Osteoblast (primary cell): Measurements from ENCODE around the gene CHST11. TPM values are rescaled to one million over a fixed set of nuclear protein-coding genes. Genes with fewer than 3 reads are reported as not detected.

Source experiments
- DNase-seq: peaks from one replicate; pipeline ENCODE4 v3.0.0; 2011; ENCODE audit warnings: low spot score, mixed read lengths; ENCODE audit not compliant: insufficient read length; ENCODE audit errors: missing footprints
- H2AFZ ChIP-seq: 2 replicates; pipeline ENCODE4 v1.6.0; 2011; ENCODE audit warnings: mild to moderate bottlenecking, low read length
- H3K27ac ChIP-seq: 2 replicates; pipeline ENCODE4 v1.5.1; 2011; ENCODE audit warnings: mild to moderate bottlenecking, low read depth, low read length, moderate library complexity
- H3K27me3 ChIP-seq: 2 replicates; pipeline ENCODE4 v1.6.0; 2012; ENCODE audit warnings: mild to moderate bottlenecking, control low read depth, inconsistent platforms, low read length, moderate library complexity; ENCODE audit not compliant: insufficient read depth
- H3K36me3 ChIP-seq: 2 replicates; pipeline ENCODE4 v1.5.1; 2011; ENCODE audit warnings: mild to moderate bottlenecking, low read length, control low read depth, moderate library complexity; ENCODE audit not compliant: insufficient read depth
- H3K4me1 ChIP-seq: 2 replicates; pipeline ENCODE4 v1.5.1; 2011; ENCODE audit warnings: mild to moderate bottlenecking, low read length, control low read depth, moderate library complexity; ENCODE audit not compliant: insufficient read depth
- H3K4me2 ChIP-seq: 2 replicates; pipeline ENCODE4 v1.6.0; 2011; ENCODE audit warnings: mild to moderate bottlenecking, low read length; ENCODE audit not compliant: insufficient read depth
- H3K4me3 ChIP-seq: fragments of 200-600 bp; sonication (generic); 3 replicates; pipeline ENCODE4 v1.5.1; 2012; ENCODE audit warnings: mild to moderate bottlenecking, low read length, inconsistent platforms; ENCODE audit not compliant: insufficient read depth
- H3K79me2 ChIP-seq: 2 replicates; pipeline ENCODE4 v1.6.0; 2012; ENCODE audit warnings: mild to moderate bottlenecking, low read length, control low read depth, inconsistent platforms; ENCODE audit not compliant: insufficient read depth
- H3K9me3 ChIP-seq: 2 replicates; pipeline ENCODE4 v1.5.1; 2011; ENCODE audit warnings: low read depth, low read length, control low read depth
- H4K20me1 ChIP-seq: 2 replicates; pipeline ENCODE4 v1.6.0; 2012; ENCODE audit warnings: mild to moderate bottlenecking, low read length, control low read depth; ENCODE audit not compliant: insufficient read depth
- total RNA-seq: library from RNA; depleted of rRNA; stranded (reverse); fragments of >200 nt; gene quantifications from 2 replicates; pipeline ENCODE4 v1.2.3, GENCODE V29; 2012
- TF ChIP-seq, protein P1 (sequence below): IDR thresholded peaks from 2 replicates; pipeline ENCODE4 v1.5.1; 2011; ENCODE audit warnings: mild to moderate bottlenecking, low read depth, low read length, moderate library complexity; ENCODE audit errors: extremely low read depth

The CHST11 gene
- total RNA-seq, 1 donor, result 24.6 TPM

DNA sequence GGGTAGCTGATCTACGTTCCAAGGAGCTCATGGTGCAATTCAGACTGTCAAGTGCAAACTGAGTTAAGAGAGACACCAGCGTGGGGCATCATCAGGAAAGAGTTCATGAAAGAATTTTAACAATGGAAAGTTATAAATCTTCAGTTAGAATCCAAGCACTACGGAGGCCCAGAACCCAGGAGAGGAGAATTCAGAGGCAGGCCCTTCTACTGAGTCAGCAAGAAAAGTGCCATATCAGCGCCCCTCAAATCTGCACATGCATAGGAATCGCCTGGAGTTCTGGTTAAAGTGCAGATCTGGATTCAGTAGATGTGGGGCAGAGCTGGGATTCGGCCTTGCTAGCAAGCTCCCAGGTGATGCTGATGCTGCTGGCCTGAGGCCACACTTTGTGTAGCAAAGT, 45.9 kb downstream of the CHST11 start:
- peaks cover 40% of the 10 kb centered on the region for H3K79me2 ChIP-seq
- DNase-seq, result peak; percentile 48
- H3K4me3 ChIP-seq, result no peak overlapping the region
- peaks cover 24% of the 10 kb centered on the region for H4K20me1 ChIP-seq
- TF ChIP-seq, protein P1, sequence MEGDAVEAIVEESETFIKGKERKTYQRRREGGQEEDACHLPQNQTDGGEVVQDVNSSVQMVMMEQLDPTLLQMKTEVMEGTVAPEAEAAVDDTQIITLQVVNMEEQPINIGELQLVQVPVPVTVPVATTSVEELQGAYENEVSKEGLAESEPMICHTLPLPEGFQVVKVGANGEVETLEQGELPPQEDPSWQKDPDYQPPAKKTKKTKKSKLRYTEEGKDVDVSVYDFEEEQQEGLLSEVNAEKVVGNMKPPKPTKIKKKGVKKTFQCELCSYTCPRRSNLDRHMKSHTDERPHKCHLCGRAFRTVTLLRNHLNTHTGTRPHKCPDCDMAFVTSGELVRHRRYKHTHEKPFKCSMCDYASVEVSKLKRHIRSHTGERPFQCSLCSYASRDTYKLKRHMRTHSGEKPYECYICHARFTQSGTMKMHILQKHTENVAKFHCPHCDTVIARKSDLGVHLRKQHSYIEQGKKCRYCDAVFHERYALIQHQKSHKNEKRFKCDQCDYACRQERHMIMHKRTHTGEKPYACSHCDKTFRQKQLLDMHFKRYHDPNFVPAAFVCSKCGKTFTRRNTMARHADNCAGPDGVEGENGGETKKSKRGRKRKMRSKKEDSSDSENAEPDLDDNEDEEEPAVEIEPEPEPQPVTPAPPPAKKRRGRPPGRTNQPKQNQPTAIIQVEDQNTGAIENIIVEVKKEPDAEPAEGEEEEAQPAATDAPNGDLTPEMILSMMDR, result no peak
- no peaks in the 10 kb centered on the region for H3K9me3 ChIP-seq
- H3K27me3 ChIP-seq, result no peaks in the 10 kb centered on the region
- peaks cover 13% of the 10 kb centered on the region for H3K4me1 ChIP-seq
- no peaks in the 10 kb centered on the region for H3K36me3 ChIP-seq
- H2AFZ ChIP-seq, result no peak overlapping the region
- H3K27ac ChIP-seq, result no peak overlapping the region
- H3K4me2 ChIP-seq, result no peak overlapping the region

DNA sequence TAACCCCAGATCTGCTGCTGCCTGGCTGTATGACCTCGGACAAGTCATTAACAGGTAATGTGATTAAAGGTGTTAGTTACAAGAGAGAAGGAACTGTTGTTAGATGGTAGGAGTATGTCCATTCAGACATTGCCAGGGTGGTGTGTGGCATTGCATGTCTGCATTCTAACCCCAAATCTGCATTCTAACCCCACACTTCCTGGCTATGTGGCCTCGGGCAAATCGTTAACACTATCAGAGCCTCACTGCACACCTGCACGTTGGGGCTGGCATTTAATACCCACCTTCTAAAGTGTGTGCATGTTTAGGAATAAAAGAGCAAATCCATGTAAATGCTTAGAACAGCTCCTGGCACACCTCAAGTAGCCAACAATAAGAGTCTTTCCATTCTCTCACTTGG, 46.4 kb downstream of the CHST11 start:
- Histone ChIP-seq H3K9me3 (no peaks in the 10 kb centered on the region), H3K4me1 (peaks cover 12% of the 10 kb centered on the region), H3K79me2 (peaks cover 44% of the 10 kb centered on the region), H2AFZ (no peak overlapping the region), H3K27me3 (no peaks in the 10 kb centered on the region), H3K27ac (no peak overlapping the region), H3K36me3 (no peaks in the 10 kb centered on the region), H3K4me2 (no peak overlapping the region), H4K20me1 (peaks cover 26% of the 10 kb centered on the region), H3K4me3 (no peak overlapping the region)
- TF ChIP-seq, protein P1, result no peak
- DNase-seq, result peak; percentile 44

DNA sequence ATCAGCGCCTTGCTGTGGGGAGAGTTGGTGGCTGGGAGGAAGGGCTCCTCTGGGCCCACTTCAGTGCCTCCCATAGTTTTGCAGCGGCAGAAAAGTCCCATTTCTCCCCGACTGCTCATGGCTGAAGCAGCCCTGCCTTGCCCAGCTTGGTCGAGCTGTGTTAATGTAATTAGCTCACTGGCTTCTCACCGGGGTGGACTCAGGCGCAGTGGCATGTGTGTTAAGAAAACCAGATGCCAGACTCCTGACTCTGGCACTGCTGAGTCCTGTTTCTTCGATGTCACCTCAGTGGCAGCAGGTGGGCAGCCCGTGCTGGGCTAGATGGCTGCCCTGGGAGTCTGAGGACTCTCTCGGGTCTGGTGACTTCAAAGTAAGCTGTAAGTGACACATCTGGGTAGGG, 47.4 kb downstream of the CHST11 start:
- Histone ChIP-seq H3K27me3 (no peaks in the 10 kb centered on the region), H3K9me3 (no peaks in the 10 kb centered on the region), H3K36me3 (no peaks in the 10 kb centered on the region), H3K4me3 (no peak overlapping the region), H3K4me2 (no peak overlapping the region), H3K27ac (no peak overlapping the region), H4K20me1 (peaks cover 29% of the 10 kb centered on the region), H3K4me1 (peaks cover 8% of the 10 kb centered on the region), H3K79me2 (peaks cover 40% of the 10 kb centered on the region), H2AFZ (no peak overlapping the region)
- no peak for DNase-seq
- TF ChIP-seq, protein P1, result no peak

DNA sequence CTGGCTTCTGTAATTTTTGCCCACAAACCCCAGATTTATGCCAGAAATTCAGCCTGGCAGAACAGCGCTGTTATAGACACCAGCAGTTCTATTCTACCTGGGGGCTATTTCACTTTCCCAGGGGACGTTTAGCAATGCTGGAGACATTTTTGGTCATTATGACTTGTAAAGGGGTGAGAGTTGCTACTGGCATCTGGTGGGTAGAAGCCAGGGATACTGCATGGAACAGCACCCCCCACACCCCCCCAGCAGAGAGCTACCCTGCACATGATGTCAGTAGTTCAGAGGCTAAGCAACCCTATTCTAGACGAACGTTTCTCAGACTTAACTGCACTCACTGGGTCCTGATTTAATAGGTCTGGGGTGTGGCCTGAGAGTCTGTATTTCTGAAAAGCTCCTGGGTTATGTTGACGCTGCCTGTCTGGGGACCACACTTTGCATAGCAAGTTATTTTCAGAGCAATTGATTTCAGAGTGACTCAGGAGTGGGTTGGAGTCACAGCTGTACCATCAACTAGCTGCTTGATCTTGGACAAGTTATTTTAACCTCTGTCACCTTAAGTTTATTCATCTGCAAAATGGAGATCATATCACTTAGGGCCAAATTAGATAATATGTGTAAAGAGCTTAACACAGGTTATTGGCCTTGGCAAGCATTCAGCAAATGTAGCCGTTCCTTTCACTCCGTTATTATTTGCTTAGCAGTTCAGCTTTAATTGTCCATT, 48.5 kb downstream of the CHST11 start:
- no peak overlapping the region for H3K4me2 ChIP-seq
- peak; percentile 39 for DNase-seq
- H2AFZ ChIP-seq, result no peak overlapping the region
- H3K4me1 ChIP-seq, result peaks cover 8% of the 10 kb centered on the region
- peaks cover 32% of the 10 kb centered on the region for H4K20me1 ChIP-seq
- no peak overlapping the region for H3K27ac ChIP-seq
- no peaks in the 10 kb centered on the region for H3K27me3 ChIP-seq
- TF ChIP-seq, protein P1, result no peak
- no peak overlapping the region for H3K4me3 ChIP-seq
- peaks cover 41% of the 10 kb centered on the region for H3K79me2 ChIP-seq
- H3K36me3 ChIP-seq, result no peaks in the 10 kb centered on the region
- no peaks in the 10 kb centered on the region for H3K9me3 ChIP-seq
